SU-DHL-6 (cell line): ENCODE data around the gene LEMD2.

ENCODE experiments used
- EZH2phosphoT487 ChIP-seq: fragments of 200-600 bp; sonication (generic), shearing (Covaris generic); conservative IDR thresholded peaks from 2 replicates; pipeline ENCODE4 v1.6.1; 2018; ENCODE audit warnings: mild to moderate bottlenecking, antibody characterized with exemption, low read length, moderate library complexity, mixed read lengths
- TF ChIP-seq, protein P1 (sequence below): fragments of 200-600 bp; sonication (generic); IDR thresholded peaks from one replicate; pipeline ENCODE4 v1.5.1; 2017; ENCODE audit warnings: antibody characterized with exemption, mild to moderate bottlenecking, low read length, moderate library complexity; ENCODE audit not compliant: insufficient read depth, poor library complexity, severe bottlenecking

DNA sequence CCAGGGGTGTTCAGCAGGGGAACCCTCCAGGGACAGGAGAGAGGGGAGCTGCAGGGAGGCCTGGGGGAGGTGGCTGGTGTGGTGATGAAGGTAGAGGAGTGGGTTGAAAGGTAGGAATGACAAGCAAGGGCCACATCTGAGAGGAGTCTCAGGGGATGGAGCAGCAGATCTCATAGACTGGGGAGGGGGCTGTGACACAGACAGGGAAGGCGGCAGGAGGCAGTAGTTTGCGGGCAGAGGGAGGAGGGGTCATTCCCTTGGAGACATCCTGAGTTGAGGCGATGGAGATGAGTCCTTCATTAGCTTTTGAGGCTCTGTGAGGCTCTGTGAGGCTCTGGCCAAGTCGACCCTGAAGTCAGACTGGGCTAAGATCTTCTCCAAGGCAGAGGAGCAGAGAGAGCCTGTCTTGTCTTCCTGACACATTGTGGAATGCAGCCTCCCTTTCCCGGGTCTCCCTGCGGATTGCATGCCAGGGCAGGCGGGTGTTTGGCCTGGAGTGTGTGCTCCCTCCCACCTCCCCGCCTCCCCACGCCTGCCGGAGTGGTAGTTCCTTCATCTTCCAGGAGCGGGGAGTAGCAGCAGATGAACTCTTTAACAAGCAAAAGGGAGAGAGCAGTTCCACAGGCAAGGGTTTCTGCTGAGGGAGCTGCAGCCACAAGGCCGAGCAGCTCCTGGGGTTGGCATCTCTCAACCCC, 49.2 kb upstream of the LEMD2 start:
- TF ChIP-seq, protein P1, sequence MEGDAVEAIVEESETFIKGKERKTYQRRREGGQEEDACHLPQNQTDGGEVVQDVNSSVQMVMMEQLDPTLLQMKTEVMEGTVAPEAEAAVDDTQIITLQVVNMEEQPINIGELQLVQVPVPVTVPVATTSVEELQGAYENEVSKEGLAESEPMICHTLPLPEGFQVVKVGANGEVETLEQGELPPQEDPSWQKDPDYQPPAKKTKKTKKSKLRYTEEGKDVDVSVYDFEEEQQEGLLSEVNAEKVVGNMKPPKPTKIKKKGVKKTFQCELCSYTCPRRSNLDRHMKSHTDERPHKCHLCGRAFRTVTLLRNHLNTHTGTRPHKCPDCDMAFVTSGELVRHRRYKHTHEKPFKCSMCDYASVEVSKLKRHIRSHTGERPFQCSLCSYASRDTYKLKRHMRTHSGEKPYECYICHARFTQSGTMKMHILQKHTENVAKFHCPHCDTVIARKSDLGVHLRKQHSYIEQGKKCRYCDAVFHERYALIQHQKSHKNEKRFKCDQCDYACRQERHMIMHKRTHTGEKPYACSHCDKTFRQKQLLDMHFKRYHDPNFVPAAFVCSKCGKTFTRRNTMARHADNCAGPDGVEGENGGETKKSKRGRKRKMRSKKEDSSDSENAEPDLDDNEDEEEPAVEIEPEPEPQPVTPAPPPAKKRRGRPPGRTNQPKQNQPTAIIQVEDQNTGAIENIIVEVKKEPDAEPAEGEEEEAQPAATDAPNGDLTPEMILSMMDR = no peak
- no peak for TF ChIP-seq EZH2phosphoT487
